WTC11 (cell line): ENCODE data around the gene ZDHHC23. TPM values are rescaled to one million over a fixed set of nuclear protein-coding genes. Genes with fewer than 3 reads are reported as not detected.

Source experiments
- ATAC-seq: fragments of 200-7000 bp; cut with Tn5 transposase; 2 replicates; pipeline ENCODE4 v1.10.0; 2021; ENCODE audit warnings: mild to moderate bottlenecking, moderate library complexity
- CTCF ChIA-PET: fragments of 300-600 bp; sonication (Branson Sonifier 250); formaldehyde crosslinking; loops from one replicate; lab custom pipeline; 2021; ENCODE audit warnings: antibody characterized with exemption; lab: Charles Lee
- POLR2A ChIA-PET: fragments of 350-600 bp; sonication (Branson Sonifier 250); formaldehyde crosslinking; loops from one replicate; lab custom pipeline; 2021; ENCODE audit warnings: antibody characterized with exemption; lab: Charles Lee
- DNase-seq: peaks from one replicate; pipeline ENCODE4 v3.0.0; 2021; ENCODE audit warnings: low spot score
- H3K27ac Mint-ChIP-seq: 2 replicates; pipeline ENCODE4 v1.8.0; 2021; ENCODE audit warnings: mixed read lengths
- H3K27me3 Mint-ChIP-seq: 2 replicates; pipeline ENCODE4 v1.8.0; 2021; ENCODE audit warnings: low read depth, mild to moderate bottlenecking, moderate library complexity, mixed read lengths
- H3K36me3 Mint-ChIP-seq: 2 replicates; pipeline ENCODE4 v1.8.0; 2021; ENCODE audit warnings: mixed read lengths
- H3K4me1 Mint-ChIP-seq: 2 replicates; pipeline ENCODE4 v1.8.0; 2022; ENCODE audit warnings: mixed read lengths
- H3K4me3 Mint-ChIP-seq: 2 replicates; pipeline ENCODE4 v1.8.0; 2021; ENCODE audit warnings: mild to moderate bottlenecking, moderate library complexity, mixed read lengths
- H3K9me3 Mint-ChIP-seq: 2 replicates; pipeline ENCODE4 v1.8.0; 2021; ENCODE audit warnings: mixed read lengths
- AFF4 ChIP-seq: sonication (generic); formaldehyde crosslinking; IDR thresholded peaks from 2 replicates; pipeline ENCODE4 v1.8.1; 2023; ENCODE audit warnings: mild to moderate bottlenecking, missing genetic modification reagents, borderline replicate concordance
- AR ChIP-seq: fragments of 250-450 bp; sonication (Bioruptor Pico); IDR thresholded peaks from 2 replicates; pipeline ENCODE4 v1.9.0; 2021; ENCODE audit warnings: mild to moderate bottlenecking
- E2F5 ChIP-seq: sonication (generic); formaldehyde crosslinking; IDR thresholded peaks from 2 replicates; pipeline ENCODE4 v1.8.1; 2022; ENCODE audit warnings: mild to moderate bottlenecking, moderate library complexity, missing genetic modification reagents
- FOXP1 ChIP-seq: sonication (generic); formaldehyde crosslinking; IDR thresholded peaks from 2 replicates; pipeline ENCODE4 v1.8.0; 2022; ENCODE audit warnings: missing genetic modification reagents, mild to moderate bottlenecking, moderate library complexity, borderline replicate concordance
- GABPB1 ChIP-seq: sonication (generic); formaldehyde crosslinking; IDR thresholded peaks from 2 replicates; pipeline ENCODE4 v1.8.1; 2023; ENCODE audit warnings: mild to moderate bottlenecking, missing genetic modification reagents
- GTF2I ChIP-seq: fragments of 250-450 bp; sonication (Bioruptor Pico); conservative IDR thresholded peaks from 2 replicates; pipeline ENCODE4 v1.4.0; 2021; ENCODE audit warnings: mild to moderate bottlenecking
- IRF2 ChIP-seq: sonication (generic); formaldehyde crosslinking; IDR thresholded peaks from 2 replicates; pipeline ENCODE4 v1.8.0; 2022; ENCODE audit warnings: low read depth, missing genetic modification reagents, borderline replicate concordance
- MAX ChIP-seq: sonication (generic); formaldehyde crosslinking; IDR thresholded peaks from 2 replicates; pipeline ENCODE4 v1.8.0; 2022; ENCODE audit warnings: mild to moderate bottlenecking, missing genetic modification reagents
- NFYB ChIP-seq: sonication (generic); formaldehyde crosslinking; conservative IDR thresholded peaks from 2 replicates; pipeline ENCODE4 v1.8.0; 2022; ENCODE audit warnings: low read depth, missing genetic modification reagents
- PREB ChIP-seq: sonication (generic); formaldehyde crosslinking; IDR thresholded peaks from 2 replicates; pipeline ENCODE4 v1.8.1; 2022; ENCODE audit warnings: mild to moderate bottlenecking, missing genetic modification reagents, moderate library complexity, borderline replicate concordance
- RELA ChIP-seq: sonication (generic); formaldehyde crosslinking; IDR thresholded peaks from 2 replicates; pipeline ENCODE4 v1.8.1; 2022; ENCODE audit warnings: missing genetic modification reagents, mild to moderate bottlenecking, borderline replicate concordance
- TEAD4 ChIP-seq: sonication (generic); formaldehyde crosslinking; IDR thresholded peaks from 2 replicates; pipeline ENCODE4 v1.8.0; 2022; ENCODE audit warnings: mild to moderate bottlenecking, missing genetic modification reagents
- TP53 ChIP-seq: sonication (generic); formaldehyde crosslinking; IDR thresholded peaks from 2 replicates; pipeline ENCODE4 v1.8.1; 2023; ENCODE audit warnings: mild to moderate bottlenecking, missing genetic modification reagents
- USF1 ChIP-seq: sonication (generic); formaldehyde crosslinking; IDR thresholded peaks from 2 replicates; pipeline ENCODE4 v1.8.0; 2022; ENCODE audit warnings: mild to moderate bottlenecking, missing genetic modification reagents
- ZMAT4 ChIP-seq: fragments of 250-450 bp; sonication (Bioruptor Pico); IDR thresholded peaks from 2 replicates; pipeline ENCODE4 v1.9.0; 2021; ENCODE audit warnings: mild to moderate bottlenecking
- ZNF219 ChIP-seq: sonication (generic); formaldehyde crosslinking; IDR thresholded peaks from 2 replicates; pipeline ENCODE4 v1.8.0; 2023; ENCODE audit warnings: missing genetic modification reagents, mild to moderate bottlenecking, borderline replicate concordance
- ZNF317 ChIP-seq: sonication (generic); formaldehyde crosslinking; IDR thresholded peaks from 2 replicates; pipeline ENCODE4 v1.8.1; 2023; ENCODE audit warnings: low read depth, mild to moderate bottlenecking, moderate library complexity, missing genetic modification reagents, borderline replicate concordance
- ZNF425 ChIP-seq: fragments of 250-450 bp; sonication (Bioruptor Pico); conservative IDR thresholded peaks from 2 replicates; pipeline ENCODE4 v1.9.0; 2021; ENCODE audit warnings: mild to moderate bottlenecking
- total RNA-seq: library from RNA; stranded (reverse); gene quantifications from 3 replicates; pipeline ENCODE4 v1.2.3, GENCODE V29; 2021

ZDHHC23 gene
- total RNA-seq, 1 experiment from 2014 or later, result 19.2 TPM

GRCh38 chr3:113963879-113964278, 16.1 kb downstream of the ZDHHC23 start:
- H3K27ac Mint-ChIP-seq, result no peak overlapping the region
- ATAC-seq (no peak), DNase-seq (no peak)
- ChIA-PET CTCF (interaction anchor here (0.6 to 0.8 kb wide), 2 partner anchors 267 to 327 kb away, joined by 3 read pairs; partner anchors contain the start of gene USF3), POLR2A (no interaction called here)
- H3K4me3 Mint-ChIP-seq, result no peak overlapping the region
- TF ChIP-seq FOXP1 (CRISPR knock-in tag) (no peak), MAX (CRISPR knock-in tag) (no peak), GTF2I (CRISPR knock-in tag) (no peak), ZMAT4 (CRISPR knock-in tag) (no peak), AFF4 (CRISPR knock-in tag) (no peak), NFYB (CRISPR knock-in tag) (no peak), USF1 (CRISPR knock-in tag) (no peak), ZNF219 (no peak), TP53 (no peak), E2F5 (CRISPR knock-in tag) (no peak), ZNF317 (CRISPR knock-in tag) (no peak), GABPB1 (no peak), AR (no peak), PREB (no peak), IRF2 (CRISPR knock-in tag) (no peak), RELA (CRISPR knock-in tag) (no peak), ZNF425 (CRISPR knock-in tag) (no peak), TEAD4 (CRISPR knock-in tag) (no peak)
- H3K27me3 Mint-ChIP-seq, result no peaks in the 10 kb centered on the region
- H3K36me3 Mint-ChIP-seq, result peaks cover 7% of the 10 kb centered on the region
- H3K4me1 Mint-ChIP-seq, result peaks cover 15% of the 10 kb centered on the region
- no peaks in the 10 kb centered on the region for H3K9me3 Mint-ChIP-seq
